ENCODE measurements around the gene SHOX.

The SHOX gene

DNA sequence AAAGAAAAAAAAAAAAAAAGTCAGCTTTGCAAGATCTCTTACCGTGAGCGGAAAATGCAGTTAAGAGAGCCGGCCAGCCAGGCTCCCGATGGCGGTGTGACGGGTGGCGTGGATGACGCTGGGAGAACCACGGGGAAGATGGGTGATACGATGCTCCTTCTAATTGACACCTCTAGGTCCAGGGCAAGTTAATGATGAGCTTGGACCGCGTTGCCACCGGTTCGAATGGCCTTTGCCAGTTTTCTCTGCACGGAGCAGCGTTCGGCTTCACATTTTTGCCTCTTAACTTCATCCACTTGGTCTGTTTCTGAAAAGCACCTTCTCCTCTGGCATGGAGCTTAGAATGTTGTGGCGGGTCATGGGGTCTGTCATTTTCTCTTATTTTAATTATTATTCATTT is 33.2 kb downstream of the SHOX start:
- in situ Hi-C loops (cut with HindIII; ENCODE audit: low sequenced_read_pairs), result no loop called here

DNA sequence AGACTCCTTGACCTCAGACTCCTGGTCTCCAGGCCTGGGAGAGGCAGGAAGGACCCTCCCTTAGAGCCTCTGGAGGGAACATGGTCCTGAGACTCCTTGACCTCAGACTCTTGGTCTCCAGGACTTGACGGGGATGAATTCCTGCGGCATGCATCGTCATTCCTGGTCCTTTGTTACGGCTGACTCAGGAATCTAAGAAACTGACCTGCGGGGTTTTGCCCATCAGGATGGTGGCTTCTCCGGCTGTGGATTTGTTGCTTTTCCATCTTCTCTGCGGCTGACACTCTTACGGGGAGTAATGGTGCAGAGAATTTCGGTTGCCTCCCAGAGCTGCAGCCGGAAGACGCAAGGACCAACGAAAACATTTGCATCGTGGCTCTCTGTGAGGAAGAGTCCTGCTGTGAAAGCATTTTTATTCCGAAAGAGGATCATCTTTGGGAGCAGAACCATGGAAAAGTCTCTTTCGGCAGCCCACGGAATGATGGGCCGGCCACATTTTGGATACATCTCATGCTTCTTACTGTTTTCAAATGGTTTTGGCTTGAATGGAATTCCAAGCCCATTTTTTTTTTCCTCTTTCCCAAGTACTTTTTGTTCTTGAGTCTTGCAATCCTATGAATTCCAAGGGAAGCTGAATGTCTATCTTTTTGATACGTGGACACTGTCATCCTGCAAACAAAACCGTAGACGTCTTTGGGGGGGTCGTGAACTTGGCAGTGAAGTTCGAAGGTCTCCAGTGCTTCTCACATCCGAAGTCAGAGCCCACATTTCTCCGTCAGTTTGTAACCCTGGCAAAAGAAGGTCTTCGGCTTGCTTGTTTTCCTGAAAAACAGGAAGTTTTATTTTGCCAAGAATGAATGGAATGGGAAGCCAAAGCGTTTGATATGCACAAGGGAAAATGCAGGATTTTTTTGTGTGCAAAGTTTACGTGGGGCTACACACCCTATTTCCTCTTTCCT is 36.5 kb downstream of the SHOX start:
- in situ Hi-C loops (cut with HindIII; ENCODE audit: low sequenced_read_pairs), result no loop called here

DNA sequence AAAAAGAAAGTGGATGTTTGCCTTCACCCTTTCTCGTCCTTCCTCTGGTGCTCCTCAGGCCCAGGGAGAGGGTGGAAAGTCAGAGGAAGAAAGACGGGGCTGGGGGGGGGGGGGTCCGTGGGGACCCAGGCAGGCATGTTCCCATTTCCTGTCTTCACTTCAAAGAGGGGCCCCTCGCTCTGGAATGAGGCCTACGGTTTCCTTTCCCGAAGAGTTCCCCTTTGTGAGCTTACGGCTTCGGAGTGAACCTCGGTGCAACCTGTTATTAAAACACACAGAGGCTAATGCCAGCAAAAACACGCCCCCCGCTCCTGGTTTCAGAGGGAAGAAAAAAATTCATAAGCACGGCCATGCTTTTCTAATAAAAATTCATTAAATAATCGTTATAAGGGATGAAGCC is 40.1 kb downstream of the SHOX start:
- in situ Hi-C loops (cut with HindIII; ENCODE audit: low sequenced_read_pairs), result no loop called here

DNA sequence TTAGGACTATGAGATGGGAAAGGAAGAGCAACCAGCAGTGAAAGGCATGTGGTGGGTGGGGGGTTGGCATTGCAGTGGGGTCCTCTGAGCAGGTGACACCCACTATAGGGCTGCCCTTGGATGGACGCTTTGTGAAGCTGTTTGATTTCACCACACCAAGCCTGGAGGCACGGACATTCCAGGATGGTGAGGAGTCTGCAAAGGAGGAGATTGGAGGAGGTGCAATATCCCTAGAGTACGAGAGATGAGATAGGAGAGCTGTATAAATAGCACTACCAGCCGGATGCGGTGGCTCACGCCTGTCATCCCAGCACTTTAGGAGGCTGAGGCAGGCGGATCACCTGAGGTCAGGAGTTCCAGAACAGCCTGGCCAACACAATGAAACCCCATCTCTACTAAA is 42.3 kb downstream of the SHOX start:
- in situ Hi-C loops (cut with HindIII; ENCODE audit: low sequenced_read_pairs), result no loop called here

GRCh38 chrX:675279-675954 is 44.8 kb downstream of the SHOX start:
- in situ Hi-C loops (cut with HindIII; ENCODE audit: low sequenced_read_pairs), result no loop called here

GRCh38 chrX:675955-676295 is 45.3 kb downstream of the SHOX start:
- in situ Hi-C loops (cut with HindIII; ENCODE audit: low sequenced_read_pairs), result no loop called here

- in situ Hi-C loops (cut with HindIII; ENCODE audit: low sequenced_read_pairs), result no loop called here
Observed at GRCh38 chrX:677376-677775, 46.8 kb downstream of the SHOX start.

DNA sequence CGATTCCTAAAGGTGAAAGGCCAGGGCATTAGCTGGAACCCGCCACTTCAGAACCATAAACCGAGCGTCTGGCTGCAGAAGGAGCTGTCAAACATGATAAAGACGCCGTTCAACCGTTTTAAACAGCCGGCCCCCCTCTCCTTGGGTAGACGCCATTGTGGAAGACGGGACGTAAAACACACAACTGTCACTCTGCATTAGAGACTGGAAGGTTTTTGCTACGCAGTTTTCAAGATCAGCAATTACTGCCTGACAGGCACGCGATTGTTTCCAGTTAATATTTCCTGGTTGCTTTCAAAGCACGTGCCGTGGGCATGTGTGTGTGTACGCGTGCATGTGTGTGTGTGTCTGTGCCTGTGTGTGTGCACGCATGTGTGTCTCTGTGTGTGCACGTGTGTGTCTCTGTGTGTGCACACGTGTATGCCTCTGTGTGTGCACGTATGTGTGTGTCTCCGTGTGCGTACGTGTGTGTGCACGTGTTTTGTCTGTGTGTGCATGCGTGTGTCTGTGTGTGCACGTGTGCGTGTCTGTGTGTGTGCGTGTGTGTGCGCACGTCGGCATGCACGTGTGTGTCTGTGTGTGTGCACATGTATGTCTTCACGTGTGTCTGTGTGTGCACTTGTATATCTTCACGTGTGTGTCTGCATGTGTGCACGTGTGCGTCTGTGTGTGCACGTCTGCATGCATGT is 48.8 kb downstream of the SHOX start:
- in situ Hi-C loops (cut with HindIII; ENCODE audit: low sequenced_read_pairs), result no loop called here

- in situ Hi-C loops (cut with HindIII; ENCODE audit: low sequenced_read_pairs), result no loop called here
Observed at GRCh38 chrX:680062-680461, 49.5 kb downstream of the SHOX start.

- in situ Hi-C loops (cut with HindIII; ENCODE audit: low sequenced_read_pairs), result no loop called here
Observed at GRCh38 chrX:681989-682388, 51.4 kb downstream of the SHOX start.

DNA sequence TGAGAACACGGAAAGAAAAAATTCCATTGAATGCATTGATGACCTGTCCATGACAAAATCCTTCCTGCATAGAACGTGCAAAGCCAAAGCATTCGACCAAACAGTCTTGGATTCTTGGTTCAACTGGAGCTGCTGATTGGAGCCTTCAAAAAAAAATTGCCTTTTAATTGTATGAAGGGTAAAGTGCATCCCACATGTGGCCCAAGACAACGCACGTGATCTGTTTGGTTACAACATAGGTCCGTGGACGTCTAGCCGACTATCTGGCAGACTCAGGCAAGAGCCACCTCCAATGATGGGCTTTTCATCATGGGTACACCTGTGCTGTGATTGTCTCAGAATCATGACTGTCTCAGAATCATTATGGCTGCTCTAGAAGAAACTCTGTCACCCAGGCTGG is 52.3 kb downstream of the SHOX start:
- in situ Hi-C loops (cut with HindIII; ENCODE audit: low sequenced_read_pairs), result no loop called here

DNA sequence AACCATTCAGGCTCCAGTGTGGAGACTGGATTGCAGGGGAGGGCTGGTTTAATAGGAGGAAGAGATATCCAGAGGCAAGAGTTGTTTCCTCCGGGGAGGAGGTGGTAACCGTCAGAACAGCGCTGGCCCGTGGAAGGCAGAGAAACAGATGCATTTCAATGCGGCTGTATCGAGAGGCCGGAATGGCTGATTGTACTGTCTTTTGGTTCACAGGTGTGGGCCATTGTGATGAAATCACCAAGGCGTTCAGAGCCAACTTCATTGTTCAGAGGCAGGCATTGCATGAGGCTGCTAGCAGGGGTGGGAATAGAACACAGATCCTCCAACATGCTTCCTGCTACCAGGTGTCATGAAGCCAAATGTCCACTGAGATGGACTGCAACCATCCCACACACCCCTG is 53.0 kb downstream of the SHOX start:
- in situ Hi-C loops (cut with HindIII; ENCODE audit: low sequenced_read_pairs), result no loop called here

GRCh38 chrX:685120-686032 is 54.8 kb downstream of the SHOX start:
- in situ Hi-C loops (cut with HindIII; ENCODE audit: low sequenced_read_pairs), result no loop called here

DNA sequence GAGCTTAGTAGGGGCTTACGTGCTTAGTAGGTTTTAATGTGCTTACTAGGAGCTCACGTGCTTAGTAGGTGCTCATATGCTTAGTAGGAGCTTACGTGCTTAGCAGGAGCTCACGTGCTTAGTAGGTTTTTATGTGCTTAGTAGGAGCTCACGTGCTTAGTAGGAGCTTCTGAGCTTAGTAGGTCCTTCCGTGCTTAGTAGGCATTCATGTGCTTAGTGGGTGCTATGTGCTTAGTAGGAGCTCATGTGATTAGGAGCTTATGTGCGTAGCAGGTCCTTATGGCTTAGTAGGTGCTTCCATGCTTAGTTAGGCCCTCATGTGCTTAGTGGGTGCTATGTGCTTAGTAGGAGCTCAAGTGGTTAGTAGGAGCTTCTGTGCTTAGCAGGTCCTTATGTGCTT is 59.4 kb downstream of the SHOX start:
- in situ Hi-C loops (cut with HindIII; ENCODE audit: low sequenced_read_pairs), result no loop called here

GRCh38 chrX:694800-695199 is 64.2 kb downstream of the SHOX start:
- in situ Hi-C loops (cut with HindIII; ENCODE audit: low sequenced_read_pairs), result no loop called here

DNA sequence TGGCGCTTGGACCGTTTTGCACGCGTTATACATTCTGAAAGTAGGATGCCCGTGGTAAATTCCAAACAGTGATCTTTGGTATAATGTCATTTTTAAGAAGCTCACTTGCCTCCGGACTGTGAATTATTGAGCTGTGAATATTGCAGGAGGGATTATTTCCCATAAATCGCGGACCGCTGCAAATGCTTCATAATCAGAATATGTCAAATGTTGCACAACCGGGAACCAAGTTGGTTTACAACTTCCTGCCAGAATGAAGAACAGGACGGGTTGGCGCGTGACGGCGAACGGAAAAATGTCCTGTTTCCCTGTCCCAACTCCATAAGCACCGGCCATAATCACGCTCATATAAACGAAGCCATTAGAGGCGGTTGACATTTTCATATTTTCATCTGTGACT is 67.6 kb downstream of the SHOX start:
- in situ Hi-C loops (cut with HindIII; ENCODE audit: low sequenced_read_pairs), result no loop called here

- in situ Hi-C loops (cut with HindIII; ENCODE audit: low sequenced_read_pairs), result no loop called here
Observed at GRCh38 chrX:700936-701335, 70.3 kb downstream of the SHOX start.

DNA sequence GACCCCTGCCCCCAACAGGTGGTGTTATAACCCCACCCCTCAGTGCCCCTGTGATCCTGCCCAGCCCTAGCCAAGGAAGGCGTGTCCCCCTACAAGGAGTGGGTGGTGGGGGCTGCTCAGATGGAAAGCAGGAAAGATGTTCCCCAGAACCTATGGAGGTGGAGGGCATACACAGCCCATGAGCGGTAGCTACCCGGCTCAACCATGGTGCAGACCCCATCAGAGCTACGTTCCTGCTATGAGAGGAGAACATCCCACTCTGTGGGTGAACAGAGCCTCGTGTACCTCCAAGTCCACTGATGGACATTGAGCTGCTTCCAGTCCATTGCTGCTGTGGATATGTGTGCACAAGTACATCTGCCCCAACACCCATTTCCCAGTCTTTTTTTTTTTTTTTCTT is 71.1 kb downstream of the SHOX start:
- in situ Hi-C loops (cut with HindIII; ENCODE audit: low sequenced_read_pairs), result no loop called here

GRCh38 chrX:703466-703865 is 72.9 kb downstream of the SHOX start:
- in situ Hi-C loops (cut with HindIII; ENCODE audit: low sequenced_read_pairs), result no loop called here

GRCh38 chrX:703866-704265 is 73.3 kb downstream of the SHOX start:
- in situ Hi-C loops (cut with HindIII; ENCODE audit: low sequenced_read_pairs), result no loop called here

Data from DLD1 (cell line).